ENCODE results near the gene DOK5. TPM values are rescaled to one million over a fixed set of nuclear protein-coding genes. Genes with fewer than 3 reads are reported as not detected.
A peak's percentile ranks its signal among the peaks of the same experiment; 100 is the strongest.

The DOK5 gene
- polyA plus RNA-seq, 1 of the 3 experiments (the other 2 are of a cell fraction), result 12.4 TPM

DNA sequence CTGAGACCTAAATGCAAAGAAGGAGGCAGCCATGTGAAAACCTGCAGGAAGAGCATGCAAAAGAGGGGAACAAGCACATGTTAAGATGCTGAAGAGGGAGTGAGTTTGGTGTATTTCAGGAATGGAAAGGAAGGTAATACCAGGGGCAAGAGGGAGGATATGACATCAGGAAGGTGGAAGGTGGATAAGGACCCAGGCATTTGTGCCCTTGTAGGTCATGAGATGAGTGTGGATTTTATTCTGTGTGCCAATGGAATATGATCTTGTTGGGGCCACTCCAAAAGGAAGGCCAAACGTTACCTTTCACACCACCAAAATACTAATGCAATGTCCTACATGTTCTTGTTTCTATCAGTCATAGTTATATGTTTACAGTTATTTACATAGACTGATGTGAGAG lies 17.2 kb upstream of the DOK5 start (continued):
- TF ChIP-seq, protein P1, sequence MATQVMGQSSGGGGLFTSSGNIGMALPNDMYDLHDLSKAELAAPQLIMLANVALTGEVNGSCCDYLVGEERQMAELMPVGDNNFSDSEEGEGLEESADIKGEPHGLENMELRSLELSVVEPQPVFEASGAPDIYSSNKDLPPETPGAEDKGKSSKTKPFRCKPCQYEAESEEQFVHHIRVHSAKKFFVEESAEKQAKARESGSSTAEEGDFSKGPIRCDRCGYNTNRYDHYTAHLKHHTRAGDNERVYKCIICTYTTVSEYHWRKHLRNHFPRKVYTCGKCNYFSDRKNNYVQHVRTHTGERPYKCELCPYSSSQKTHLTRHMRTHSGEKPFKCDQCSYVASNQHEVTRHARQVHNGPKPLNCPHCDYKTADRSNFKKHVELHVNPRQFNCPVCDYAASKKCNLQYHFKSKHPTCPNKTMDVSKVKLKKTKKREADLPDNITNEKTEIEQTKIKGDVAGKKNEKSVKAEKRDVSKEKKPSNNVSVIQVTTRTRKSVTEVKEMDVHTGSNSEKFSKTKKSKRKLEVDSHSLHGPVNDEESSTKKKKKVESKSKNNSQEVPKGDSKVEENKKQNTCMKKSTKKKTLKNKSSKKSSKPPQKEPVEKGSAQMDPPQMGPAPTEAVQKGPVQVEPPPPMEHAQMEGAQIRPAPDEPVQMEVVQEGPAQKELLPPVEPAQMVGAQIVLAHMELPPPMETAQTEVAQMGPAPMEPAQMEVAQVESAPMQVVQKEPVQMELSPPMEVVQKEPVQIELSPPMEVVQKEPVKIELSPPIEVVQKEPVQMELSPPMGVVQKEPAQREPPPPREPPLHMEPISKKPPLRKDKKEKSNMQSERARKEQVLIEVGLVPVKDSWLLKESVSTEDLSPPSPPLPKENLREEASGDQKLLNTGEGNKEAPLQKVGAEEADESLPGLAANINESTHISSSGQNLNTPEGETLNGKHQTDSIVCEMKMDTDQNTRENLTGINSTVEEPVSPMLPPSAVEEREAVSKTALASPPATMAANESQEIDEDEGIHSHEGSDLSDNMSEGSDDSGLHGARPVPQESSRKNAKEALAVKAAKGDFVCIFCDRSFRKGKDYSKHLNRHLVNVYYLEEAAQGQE (IDR thresholded peaks at IDR 0.05; ENCODE audit: low read depth, low read length), result no peak
- TF ChIP-seq GATA2 (CRISPR knock-in tag; IDR thresholded peaks at IDR 0.05), result no peak
- TF ChIP-seq FOSL2 (IDR thresholded peaks at IDR 0.05; ENCODE audit: borderline replicate concordance, low read depth), result no peak

DNA sequence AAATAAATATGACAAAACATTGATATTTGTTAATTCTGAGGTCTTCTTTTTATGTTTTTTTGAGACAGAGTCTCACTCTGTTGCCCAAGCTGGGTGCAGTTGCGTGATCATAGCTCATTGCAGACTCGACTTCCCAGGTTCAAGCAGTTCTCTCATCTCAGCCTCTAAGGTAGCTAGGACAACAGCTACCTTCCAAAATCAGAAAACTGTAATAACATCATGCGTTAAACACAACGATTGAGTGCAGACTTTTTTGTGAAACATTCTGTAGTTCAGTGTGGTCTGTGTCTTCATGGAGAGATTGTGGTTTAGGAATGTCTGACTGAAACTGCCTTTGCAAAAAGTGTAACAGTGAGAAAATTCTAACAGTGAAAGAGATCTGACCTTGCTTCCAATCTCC lies 16.1 kb upstream of the DOK5 start:
- 14% methylated on average over 4 of the region's 4 CpGs for WGBS (ENCODE audit: low lambda C conversion rate)
- peak overlapping the region; percentile 14; the same call in 1 of the 2 replicates for H2AFZ ChIP-seq (ENCODE audit: low read depth)
- H3K4me1 ChIP-seq (ENCODE audit: control insufficient read depth in 1 of 2, insufficient read depth in 2 of 2, low read depth in 1 of 2, low read length in 1 of 2), result no peaks in the 10 kb centered on the region
- H3K36me3 ChIP-seq (replicated peaks in 1 of 2; ENCODE audit: control insufficient read depth in 1 of 2, insufficient read depth in 2 of 2, low read length in 1 of 2), result no peaks in the 10 kb centered on the region
- CTCF ChIA-PET, result no interaction called here
- H3K27me3 ChIP-seq (ENCODE audit: insufficient read depth), result no peaks in the 10 kb centered on the region
- DNase-seq, result no peak
- no peak for TF ChIP-seq NRF1 (IDR thresholded peaks at IDR 0.05; ENCODE audit: low read depth, low read length)
- TF ChIP-seq, protein P2, sequence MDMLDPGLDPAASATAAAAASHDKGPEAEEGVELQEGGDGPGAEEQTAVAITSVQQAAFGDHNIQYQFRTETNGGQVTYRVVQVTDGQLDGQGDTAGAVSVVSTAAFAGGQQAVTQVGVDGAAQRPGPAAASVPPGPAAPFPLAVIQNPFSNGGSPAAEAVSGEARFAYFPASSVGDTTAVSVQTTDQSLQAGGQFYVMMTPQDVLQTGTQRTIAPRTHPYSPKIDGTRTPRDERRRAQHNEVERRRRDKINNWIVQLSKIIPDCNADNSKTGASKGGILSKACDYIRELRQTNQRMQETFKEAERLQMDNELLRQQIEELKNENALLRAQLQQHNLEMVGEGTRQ (IDR thresholded peaks at IDR 0.05; ENCODE audit: borderline replicate concordance, low read depth, low read length), result no peak
- no peak for TF ChIP-seq YY1 (IDR thresholded peaks at IDR 0.05; ENCODE audit: low read depth)
- TF ChIP-seq TAF1 (IDR thresholded peaks at IDR 0.05; ENCODE audit: borderline replicate concordance, low read depth, low read length), result no peak
- no peak for TF ChIP-seq ELF1 (IDR thresholded peaks at IDR 0.05)
- TF ChIP-seq NFIC (IDR thresholded peaks at IDR 0.05; ENCODE audit: borderline replicate concordance), result no peak
- TF ChIP-seq GABPA (IDR thresholded peaks at IDR 0.05; ENCODE audit: low read depth), result no peak
- no peak for TF ChIP-seq RAD21 (IDR thresholded peaks at IDR 0.05; ENCODE audit: low read length)
- TF ChIP-seq RXRA (IDR thresholded peaks at IDR 0.05; ENCODE audit: borderline replicate concordance, low read depth), result no peak
- no peak for TF ChIP-seq POLR2AphosphoS5 (IDR thresholded peaks at IDR 0.05; ENCODE audit: low read depth, low read length)
- TF ChIP-seq, protein P3, sequence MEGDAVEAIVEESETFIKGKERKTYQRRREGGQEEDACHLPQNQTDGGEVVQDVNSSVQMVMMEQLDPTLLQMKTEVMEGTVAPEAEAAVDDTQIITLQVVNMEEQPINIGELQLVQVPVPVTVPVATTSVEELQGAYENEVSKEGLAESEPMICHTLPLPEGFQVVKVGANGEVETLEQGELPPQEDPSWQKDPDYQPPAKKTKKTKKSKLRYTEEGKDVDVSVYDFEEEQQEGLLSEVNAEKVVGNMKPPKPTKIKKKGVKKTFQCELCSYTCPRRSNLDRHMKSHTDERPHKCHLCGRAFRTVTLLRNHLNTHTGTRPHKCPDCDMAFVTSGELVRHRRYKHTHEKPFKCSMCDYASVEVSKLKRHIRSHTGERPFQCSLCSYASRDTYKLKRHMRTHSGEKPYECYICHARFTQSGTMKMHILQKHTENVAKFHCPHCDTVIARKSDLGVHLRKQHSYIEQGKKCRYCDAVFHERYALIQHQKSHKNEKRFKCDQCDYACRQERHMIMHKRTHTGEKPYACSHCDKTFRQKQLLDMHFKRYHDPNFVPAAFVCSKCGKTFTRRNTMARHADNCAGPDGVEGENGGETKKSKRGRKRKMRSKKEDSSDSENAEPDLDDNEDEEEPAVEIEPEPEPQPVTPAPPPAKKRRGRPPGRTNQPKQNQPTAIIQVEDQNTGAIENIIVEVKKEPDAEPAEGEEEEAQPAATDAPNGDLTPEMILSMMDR (IDR thresholded peaks at IDR 0.05), result no peak
- no peak for TF ChIP-seq SIN3A (IDR thresholded peaks at IDR 0.05; ENCODE audit: borderline replicate concordance, low read depth, low read length)
- TF ChIP-seq, protein P4, sequence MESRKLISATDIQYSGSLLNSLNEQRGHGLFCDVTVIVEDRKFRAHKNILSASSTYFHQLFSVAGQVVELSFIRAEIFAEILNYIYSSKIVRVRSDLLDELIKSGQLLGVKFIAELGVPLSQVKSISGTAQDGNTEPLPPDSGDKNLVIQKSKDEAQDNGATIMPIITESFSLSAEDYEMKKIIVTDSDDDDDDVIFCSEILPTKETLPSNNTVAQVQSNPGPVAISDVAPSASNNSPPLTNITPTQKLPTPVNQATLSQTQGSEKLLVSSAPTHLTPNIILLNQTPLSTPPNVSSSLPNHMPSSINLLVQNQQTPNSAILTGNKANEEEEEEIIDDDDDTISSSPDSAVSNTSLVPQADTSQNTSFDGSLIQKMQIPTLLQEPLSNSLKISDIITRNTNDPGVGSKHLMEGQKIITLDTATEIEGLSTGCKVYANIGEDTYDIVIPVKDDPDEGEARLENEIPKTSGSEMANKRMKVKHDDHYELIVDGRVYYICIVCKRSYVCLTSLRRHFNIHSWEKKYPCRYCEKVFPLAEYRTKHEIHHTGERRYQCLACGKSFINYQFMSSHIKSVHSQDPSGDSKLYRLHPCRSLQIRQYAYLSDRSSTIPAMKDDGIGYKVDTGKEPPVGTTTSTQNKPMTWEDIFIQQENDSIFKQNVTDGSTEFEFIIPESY (IDR thresholded peaks at IDR 0.05; ENCODE audit: borderline replicate concordance, low read depth), result no peak
- no peak for TF ChIP-seq EP300 (IDR thresholded peaks at IDR 0.05; ENCODE audit: borderline replicate concordance in 1 of 2, low read depth in 1 of 2, low read length in 1 of 2)
- TF ChIP-seq MEF2A (IDR thresholded peaks at IDR 0.05; ENCODE audit: borderline replicate concordance, low read depth), result no peak
- TF ChIP-seq, protein P5, sequence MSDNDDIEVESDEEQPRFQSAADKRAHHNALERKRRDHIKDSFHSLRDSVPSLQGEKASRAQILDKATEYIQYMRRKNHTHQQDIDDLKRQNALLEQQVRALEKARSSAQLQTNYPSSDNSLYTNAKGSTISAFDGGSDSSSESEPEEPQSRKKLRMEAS (IDR thresholded peaks at IDR 0.05; ENCODE audit: low read depth), result no peak
- TF ChIP-seq FOSL2 (IDR thresholded peaks at IDR 0.05; ENCODE audit: borderline replicate concordance, low read depth), result no peak
- TF ChIP-seq GATA2 (CRISPR knock-in tag; IDR thresholded peaks at IDR 0.05), result no peak
- no peak for TF ChIP-seq MXI1 (IDR thresholded peaks at IDR 0.05; ENCODE audit: low read depth, low read length)
- no peak for TF ChIP-seq EZH2phosphoT487 (IDR thresholded peaks at IDR 0.05; ENCODE audit: borderline replicate concordance, low read depth)
- no peak overlapping the region for H3K9ac ChIP-seq
- no peaks in the 10 kb centered on the region for H3K9me3 ChIP-seq
- H3K27ac ChIP-seq (ENCODE audit: low read depth in 2 of 2, low read length in 1 of 2), result no peak overlapping the region
- no peaks in the 10 kb centered on the region for H3K79me2 ChIP-seq (ENCODE audit: insufficient read depth)
- POLR2A ChIA-PET, result no interaction called here
- H3K4me2 ChIP-seq, result no peak overlapping the region
- no peaks in the 10 kb centered on the region for H3F3A ChIP-seq (replicated peaks; ENCODE audit: insufficient read depth)
- H3K4me3 ChIP-seq (ENCODE audit: low read depth in 2 of 2, low read length in 1 of 2), result no peak overlapping the region
- no peaks in the 10 kb centered on the region for H4K20me1 ChIP-seq (ENCODE audit: insufficient read depth)
- no peaks in the 10 kb centered on the region for H3K9me2 ChIP-seq
